Right hindlimb (tissue), 1 donor: ENCODE results near the gene LRATD1.
A peak's percentile ranks its signal among the peaks of the same experiment; 100 is the strongest.
"Not testable (repeated sequence)": the region's sequence is repeated elsewhere in the genome, so short reads cannot be mapped to it uniquely, and the experiment has no call there.

Experiments
- DNase-seq: peaks from one replicate; pipeline ENCODE4 v3.0.0-alpha.2; 2018

The LRATD1 gene, protein sequence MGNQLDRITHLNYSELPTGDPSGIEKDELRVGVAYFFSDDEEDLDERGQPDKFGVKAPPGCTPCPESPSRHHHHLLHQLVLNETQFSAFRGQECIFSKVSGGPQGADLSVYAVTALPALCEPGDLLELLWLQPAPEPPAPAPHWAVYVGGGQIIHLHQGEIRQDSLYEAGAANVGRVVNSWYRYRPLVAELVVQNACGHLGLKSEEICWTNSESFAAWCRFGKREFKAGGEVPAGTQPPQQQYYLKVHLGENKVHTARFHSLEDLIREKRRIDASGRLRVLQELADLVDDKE

DNA sequence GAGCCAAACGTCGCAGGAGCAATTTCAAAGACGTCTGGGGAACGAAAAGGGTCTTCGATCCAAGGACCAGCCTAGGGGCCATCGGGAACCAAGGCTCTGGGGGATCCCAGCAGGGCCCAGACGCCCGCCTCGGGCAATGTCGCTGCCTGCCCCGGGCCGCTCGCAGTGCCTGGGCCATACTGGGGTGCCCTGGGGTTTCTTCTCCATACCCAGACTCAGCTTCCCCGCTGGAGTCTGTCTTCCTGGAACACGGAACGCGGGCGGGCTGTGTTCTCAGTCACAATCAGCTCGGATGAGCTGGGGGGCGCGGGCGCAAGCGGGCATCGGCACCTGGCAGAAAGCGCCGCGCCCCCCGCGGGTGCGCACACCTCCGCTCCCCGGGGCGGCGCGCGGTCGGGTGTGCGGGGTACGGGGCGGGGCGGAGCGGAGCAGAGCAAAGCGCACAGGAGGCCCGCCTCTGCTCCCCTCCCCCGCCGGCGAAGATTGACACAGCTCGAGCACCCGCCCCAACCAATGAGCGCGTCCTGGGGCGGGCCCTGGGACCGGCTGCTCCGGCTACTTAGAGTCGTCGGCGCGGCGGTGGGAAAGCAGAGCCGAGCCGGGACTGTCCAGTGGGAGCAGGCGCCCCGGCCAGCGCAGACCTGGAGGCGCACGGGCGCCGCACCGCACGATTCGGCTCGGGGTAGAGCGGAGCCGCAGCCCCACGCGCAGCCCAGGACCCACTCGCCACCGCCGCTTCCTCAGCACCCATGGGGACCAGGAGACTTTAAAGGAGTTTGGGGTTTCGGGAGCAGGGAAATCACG is at the start of gene LRATD1:
Gene LRATD1 (plus strand): TSS at position 585 of the 804 bp plus-strand sequence. CDS start 1,263 bp downstream, outside the sequence.
- peak; percentile 93 for DNase-seq

- DNase-seq: no peak
Observed at GRCh38 chr2:14583059-14583458, 49.5 kb upstream of the LRATD1 start.

GRCh38 chr2:14583802-14584201 is 48.7 kb upstream of the LRATD1 start:
- DNase-seq: no peak

GRCh38 chr2:14587119-14587518 is 45.4 kb upstream of the LRATD1 start:
- DNase-seq: no peak

GRCh38 chr2:14601156-14601770 is 31.3 kb upstream of the LRATD1 start:
- DNase-seq: no peak

DNA sequence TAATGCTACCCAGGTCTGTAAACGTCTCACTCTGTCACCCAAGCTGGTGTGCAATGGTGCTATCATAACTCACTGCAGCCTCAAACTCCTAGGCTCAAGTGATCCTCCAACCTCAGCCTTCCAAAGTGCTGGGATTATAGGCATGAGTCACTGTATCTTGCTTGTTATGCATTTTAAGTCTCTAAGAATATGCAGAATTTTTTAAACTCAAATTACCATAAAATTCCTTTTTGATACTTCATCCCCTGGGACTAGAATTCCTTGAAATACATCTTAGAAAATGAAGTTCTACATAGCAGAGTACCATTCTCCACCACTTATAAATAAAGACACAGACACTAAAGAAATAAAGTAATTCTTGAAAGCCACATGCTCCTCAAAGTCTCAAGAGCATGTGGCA is 30.2 kb upstream of the LRATD1 start:
- no peak for DNase-seq

DNA sequence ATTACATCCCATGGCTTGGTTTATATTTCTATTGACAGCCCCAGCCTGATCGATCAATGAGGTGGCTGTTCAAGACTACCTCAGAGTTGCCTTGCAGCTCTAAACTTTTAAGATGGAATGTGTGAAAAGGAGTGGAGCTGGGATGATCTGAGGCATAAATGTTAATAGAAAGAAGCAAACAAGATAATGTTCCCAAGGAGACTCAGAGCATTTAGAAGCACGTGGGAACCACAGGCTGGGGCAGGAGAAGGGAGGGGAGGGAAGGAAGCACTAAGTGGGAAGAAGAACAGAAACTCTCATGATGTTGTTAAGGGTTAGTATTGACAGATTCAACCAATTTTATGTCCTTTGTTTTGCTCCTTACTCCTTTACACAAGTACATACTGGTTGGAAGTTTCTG is 28.8 kb upstream of the LRATD1 start:
- no peak for DNase-seq

DNA sequence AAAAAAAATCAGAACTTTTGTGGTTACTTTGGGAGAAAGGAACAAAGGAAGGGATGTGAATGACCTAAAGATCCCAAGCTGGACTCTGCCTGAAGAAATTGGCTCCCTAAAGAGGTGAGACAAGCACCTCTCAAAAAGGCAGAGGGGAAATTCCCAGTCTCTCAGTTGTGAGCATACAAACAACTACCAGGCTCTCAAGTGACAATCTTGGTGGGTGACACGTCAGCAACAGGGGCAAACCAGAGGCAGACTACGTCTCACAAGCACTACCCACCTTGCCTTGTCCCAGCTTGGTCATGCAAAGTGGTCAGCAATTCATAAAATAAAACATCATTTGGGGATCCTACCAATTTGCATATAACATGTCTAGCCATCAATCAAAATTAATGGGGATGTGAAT is 24.3 kb upstream of the LRATD1 start:
- DNase-seq: no peak

DNA sequence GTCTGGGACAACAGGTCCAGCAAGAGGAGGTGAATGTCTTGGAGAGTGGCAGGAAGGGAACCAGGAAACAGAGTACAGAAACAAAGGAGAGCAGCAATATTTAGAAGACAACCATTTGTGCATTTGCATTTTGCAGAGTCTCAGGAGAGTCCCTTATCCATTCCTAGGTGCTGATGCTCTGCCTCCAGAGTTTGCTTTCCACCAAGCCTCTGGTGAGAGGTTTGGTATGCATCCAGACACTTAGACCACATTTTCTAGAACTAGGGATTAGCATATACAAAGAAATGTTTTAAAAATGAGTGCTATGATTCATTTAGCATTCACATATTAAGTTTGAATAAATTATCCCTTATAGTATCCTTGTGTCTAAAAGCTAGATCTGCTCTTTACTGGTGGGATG is 18.5 kb upstream of the LRATD1 start:
- DNase-seq: no peak

- no peak for DNase-seq
Observed at GRCh38 chr2:14615121-14615520, 17.4 kb upstream of the LRATD1 start.

DNA sequence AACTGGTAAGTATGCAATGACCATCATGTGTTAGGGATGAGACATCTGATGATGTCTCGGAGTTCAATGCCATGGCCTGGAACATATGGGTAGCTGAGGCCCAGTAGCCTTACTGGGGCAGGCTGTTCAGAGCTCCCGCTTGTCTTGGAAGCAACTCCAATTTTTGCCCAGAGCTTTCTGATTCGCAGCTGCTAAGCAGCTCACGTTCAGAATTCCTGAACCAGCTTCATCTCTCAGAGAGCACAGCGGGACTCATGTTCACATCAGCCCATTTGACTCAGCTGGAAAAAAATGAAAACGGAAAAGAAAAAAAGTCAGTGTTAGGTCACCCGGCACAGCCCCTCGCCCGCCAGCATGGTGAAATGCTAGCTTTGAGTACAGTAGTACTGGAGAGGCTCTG is 16.8 kb upstream of the LRATD1 start:
- no peak for DNase-seq

- DNase-seq: no peak
Observed at GRCh38 chr2:14616342-14616741, 16.2 kb upstream of the LRATD1 start.

GRCh38 chr2:14616950-14617349 is 15.6 kb upstream of the LRATD1 start:
- DNase-seq: no peak

DNA sequence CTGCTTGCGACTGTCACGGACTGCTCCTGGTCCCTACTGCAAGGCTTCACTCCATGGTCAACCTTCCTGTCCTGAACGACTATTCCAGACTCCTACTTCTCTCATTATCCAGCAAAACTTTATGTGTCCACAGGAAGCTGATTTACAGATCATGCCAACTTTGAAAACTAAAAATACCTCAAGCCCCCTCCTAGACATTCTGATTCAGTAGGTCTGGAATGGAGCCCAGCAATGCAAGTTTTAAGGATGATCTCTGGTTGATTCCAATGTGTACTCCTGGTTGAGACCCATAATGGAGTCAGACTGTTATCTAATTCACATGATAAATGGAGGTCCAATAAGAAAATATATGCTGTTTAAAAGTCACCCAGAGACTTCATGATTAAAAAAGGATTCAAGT is 13.1 kb upstream of the LRATD1 start:
- DNase-seq: no peak

- DNase-seq: no peak
Observed at GRCh38 chr2:14621114-14621513, 11.4 kb upstream of the LRATD1 start.

GRCh38 chr2:14621906-14622549 is 10.5 kb upstream of the LRATD1 start:
- no peak for DNase-seq

GRCh38 chr2:14622550-14622939 is 10.0 kb upstream of the LRATD1 start:
- not testable (repeated sequence) for DNase-seq

DNA sequence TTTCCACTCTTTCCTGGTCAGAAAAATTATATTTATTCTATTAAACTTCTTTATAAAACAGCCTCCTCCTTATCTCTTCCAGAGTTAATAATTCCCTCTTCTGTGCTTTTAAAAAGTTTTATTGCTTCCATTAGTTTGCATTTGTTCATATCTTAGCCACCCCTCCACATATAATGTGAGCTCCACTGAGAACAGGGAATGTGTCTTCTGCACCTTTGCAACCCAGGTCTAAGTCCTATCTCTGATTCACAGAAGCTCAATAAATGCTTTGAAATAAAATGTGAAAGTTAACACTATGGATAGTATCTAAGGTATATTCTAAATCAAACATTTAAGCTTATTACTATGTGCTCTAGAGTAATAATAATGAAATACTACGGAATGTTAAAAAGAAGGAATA is 9.3 kb upstream of the LRATD1 start:
- no peak for DNase-seq

DNA sequence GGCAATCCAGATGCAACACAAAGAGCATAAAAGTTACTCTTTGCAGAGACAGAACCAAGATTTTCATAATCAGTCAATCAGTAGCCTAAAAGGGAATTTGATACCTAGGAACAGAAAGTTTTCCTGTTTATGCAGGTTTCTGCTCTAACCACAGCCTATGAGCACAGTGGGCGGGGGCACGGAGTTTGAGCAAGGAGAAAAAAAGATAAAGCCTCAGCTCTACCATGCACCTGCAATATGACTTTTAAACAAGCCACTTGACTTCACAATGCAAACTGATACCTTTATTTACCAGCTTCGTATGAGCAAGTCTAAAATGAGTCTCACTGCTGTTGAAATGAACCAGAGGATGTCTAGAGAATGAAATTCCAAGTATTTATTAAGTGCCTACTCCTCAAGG is 5.6 kb upstream of the LRATD1 start:
- no peak for DNase-seq

DNA sequence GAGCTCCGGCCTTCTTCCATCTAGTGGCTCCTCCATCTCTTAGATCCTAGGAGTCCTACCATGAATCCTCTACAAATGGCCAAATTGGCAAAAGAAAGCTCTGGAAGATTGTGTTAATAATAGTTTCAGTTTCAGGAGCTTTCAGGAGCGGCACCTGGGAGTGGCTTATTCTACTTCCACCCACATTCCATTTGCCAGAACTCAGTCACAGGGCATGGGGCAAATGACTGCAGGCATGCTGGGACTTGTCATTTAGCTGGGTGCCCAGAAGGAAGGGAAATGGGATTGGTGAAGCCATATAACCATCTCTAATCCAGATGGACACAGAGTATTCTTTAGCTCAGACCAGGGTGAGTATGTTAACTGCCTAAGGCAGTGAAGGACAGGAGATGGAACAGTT is 3.6 kb upstream of the LRATD1 start:
- no peak for DNase-seq

- DNase-seq: no peak
Observed at GRCh38 chr2:14631406-14632040, 994 bp upstream of the LRATD1 start.

DNA sequence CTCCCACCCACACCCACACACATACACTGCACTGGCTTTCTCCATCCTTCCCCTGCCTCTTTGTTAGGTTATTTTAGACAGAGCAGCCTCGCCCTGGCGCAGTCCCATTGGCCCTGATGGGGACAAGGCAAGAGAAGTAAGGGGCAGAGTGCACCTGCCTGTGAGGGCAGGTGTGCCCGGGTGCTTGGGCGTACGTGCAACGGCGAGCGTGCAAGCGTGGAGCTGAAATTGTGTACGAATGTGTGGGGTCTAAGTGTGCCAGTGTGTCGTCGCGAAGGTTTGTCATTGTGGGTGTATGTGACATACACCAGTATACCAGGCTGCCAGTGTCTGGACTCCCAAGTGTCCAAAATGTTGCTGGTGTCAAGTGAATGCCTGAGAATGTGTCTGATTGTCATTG is 544 bp downstream of the LRATD1 start:
- peak; percentile 23 for DNase-seq
